NT2/D1 (cell line): Measurements from ENCODE around the gene SRP54.

ENCODE experiments used
- YY1 ChIP-seq: IDR thresholded peaks from 2 replicates; pipeline ENCODE4 v1.6.1; 2011; ENCODE audit not compliant: insufficient read length, insufficient read depth
- ZNF274 ChIP-seq: IDR thresholded peaks from 2 replicates; pipeline ENCODE4 v1.6.1; 2011; ENCODE audit warnings: mild to moderate bottlenecking, low read depth, low read length

DNA sequence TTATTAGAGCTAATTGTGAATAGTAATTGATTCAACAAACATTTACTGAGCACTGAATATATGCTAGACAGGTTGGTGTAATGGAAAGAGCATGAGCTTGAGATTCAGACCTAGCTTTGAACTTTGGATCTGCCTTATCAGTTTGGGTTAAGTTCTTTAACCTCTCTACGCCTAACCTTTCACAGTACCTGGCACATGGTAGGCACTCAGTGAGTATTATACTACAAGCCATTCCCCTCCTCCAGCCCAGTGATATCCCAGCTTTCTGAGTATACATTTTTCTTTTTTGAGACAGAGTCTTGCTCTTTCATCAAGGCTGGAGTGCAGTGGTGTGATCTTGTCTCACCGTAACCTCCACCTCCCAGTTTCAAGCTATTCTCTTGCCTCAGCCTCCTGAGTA lies 95.3 kb downstream of the SRP54 start:
- TF ChIP-seq YY1 (no peak), ZNF274 (no peak)
